PC-3 (cell line): ENCODE data around the gene CCDC59. TPM values are rescaled to one million over a fixed set of nuclear protein-coding genes. Genes with fewer than 3 reads are reported as not detected.

Experiments used
- ATAC-seq: fragments of 200-7000 bp; cut with Tn5 transposase; 2 replicates; pipeline ENCODE4 v1.9.1; 2020; ENCODE audit warnings: mild to moderate bottlenecking, moderate library complexity
- BruUV-seq: library from RNA; stranded (reverse); fragments of 400-500 nt; replicated peaks from 2 replicates; lab custom pipeline; 2021; lab: Mats Ljungman, UMichigan
- CTCF ChIA-PET: fragments of 300-600 bp; sonication (Branson Sonifier 250); formaldehyde crosslinking; loops from one replicate; lab custom pipeline; 2022; ENCODE audit warnings: antibody characterized with exemption; lab: Charles Lee
- POLR2A ChIA-PET: fragments of 300-600 bp; sonication (Branson Sonifier 250); formaldehyde crosslinking; loops from one replicate; lab custom pipeline; 2022; ENCODE audit warnings: antibody characterized with exemption; ENCODE audit not compliant: unreplicated experiment; lab: Charles Lee
- DNase-seq: peaks from one replicate; pipeline ENCODE4 v3.0.0-alpha.2; 2015
- H2AFZ ChIP-seq: fragments of 300-600 bp; sonication (generic); 2 replicates; pipeline ENCODE4 v1.6.0; 2016; ENCODE audit warnings: antibody characterized with exemption, low read length
- H3F3A ChIP-seq: fragments of 300-600 bp; sonication (generic); one replicate; pipeline ENCODE4 v1.6.0; 2017; ENCODE audit warnings: antibody characterized with exemption, low read length, control low read depth, mild to moderate bottlenecking; ENCODE audit not compliant: unreplicated experiment
- H3K27ac ChIP-seq: fragments of 300-600 bp; sonication (generic); 2 replicates; pipeline ENCODE4 v1.5.1; 2016; ENCODE audit warnings: mild to moderate bottlenecking, low read length
- H3K27me3 ChIP-seq: fragments of 300-600 bp; sonication (generic); 2 replicates; pipeline ENCODE4 v1.6.1; 2016; ENCODE audit warnings: low read length, mixed read lengths
- H3K36me3 ChIP-seq: fragments of 300-600 bp; sonication (generic); 2 replicates; pipeline ENCODE4 v1.6.1; 2016; ENCODE audit warnings: low read depth, mixed run types, low read length, mixed read lengths
- H3K4me1 ChIP-seq: fragments of 300-600 bp; sonication (generic); 2 replicates; pipeline ENCODE4 v1.5.1; 2016; ENCODE audit warnings: low read length; ENCODE audit not compliant: insufficient read depth
- H3K4me2 ChIP-seq: fragments of 300-600 bp; sonication (generic); 2 replicates; pipeline ENCODE4 v1.6.0; 2016; ENCODE audit warnings: low read length
- H3K4me3 ChIP-seq: fragments of 300-600 bp; sonication (generic); 2 replicates; pipeline ENCODE4 v1.5.1; 2016; ENCODE audit warnings: mild to moderate bottlenecking, low read length, mixed read lengths
- H3K79me2 ChIP-seq: fragments of 300-600 bp; sonication (generic); 2 replicates; pipeline ENCODE4 v1.6.1; 2017; ENCODE audit warnings: low read length, mixed read lengths
- H3K9ac ChIP-seq: fragments of 300-600 bp; sonication (generic); 2 replicates; pipeline ENCODE4 v1.6.0; 2016; ENCODE audit warnings: mild to moderate bottlenecking, low read length
- H3K9me2 ChIP-seq: fragments of 300-600 bp; sonication (generic); replicated peaks from 2 replicates; pipeline ENCODE4 v1.6.1; 2016; ENCODE audit warnings: mixed run types, low read length, mixed read lengths
- H3K9me3 ChIP-seq: fragments of 300-600 bp; sonication (generic); 2 replicates; pipeline ENCODE4 v1.6.1; 2016; ENCODE audit warnings: low read length, mixed read lengths
- H4K20me1 ChIP-seq: fragments of 300-600 bp; sonication (generic); 2 replicates; pipeline ENCODE4 v1.6.1; 2016; ENCODE audit warnings: low read length, mixed read lengths
- CTCF ChIP-seq: fragments of 300-600 bp; sonication (generic); conservative IDR thresholded peaks from 2 replicates; pipeline ENCODE4 v1.5.1; 2017; ENCODE audit warnings: antibody characterized with exemption, low read depth, mild to moderate bottlenecking, low read length
- EZH2 ChIP-seq: fragments of 300-600 bp; sonication (generic); IDR thresholded peaks from one replicate; pipeline ENCODE4 v1.6.1; 2017; ENCODE audit warnings: antibody characterized with exemption, mild to moderate bottlenecking, low read length; ENCODE audit not compliant: unreplicated experiment
- EZH2phosphoT487 ChIP-seq: fragments of 300-600 bp; sonication (generic); IDR thresholded peaks from 2 replicates; pipeline ENCODE4 v1.6.1; 2018; ENCODE audit warnings: mild to moderate bottlenecking, antibody characterized with exemption, low read length, borderline replicate concordance
- intact Hi-C: fragments of 100-400 bp; cut with micrococcal nuclease; formaldehyde crosslinking; loops from 2 replicates; pipeline ENCODE4 v1.9.0; 2023
- total RNA-seq: library from RNA; depleted of rRNA; stranded (reverse); fragments of >200 nt; gene quantifications from 2 replicates; pipeline ENCODE4 v1.2.3, GENCODE V29; 2014

CCDC59 gene
- total RNA-seq, 1 experiment from 2014 or later, result 53.0 TPM

GRCh38 chr12:82359115-82359478, 910 bp upstream of the CCDC59 start:
- peaks cover 4% of the 10 kb centered on the region; the same call in 1 of the 2 replicates for H3K9me3 ChIP-seq
- H4K20me1 ChIP-seq, result no peaks in the 10 kb centered on the region
- no peaks in the 10 kb centered on the region for H3K9me2 ChIP-seq
- CTCF ChIA-PET, result no interaction called here
- H3K4me3 ChIP-seq, result peak overlapping the region; percentile 100
- ATAC-seq (0 out of 2 replicates have a peak, but pooled peaks have one; percentile 14), DNase-seq (no peak)
- H3K27ac ChIP-seq, result no peak overlapping the region
- H3K27me3 ChIP-seq, result no peaks in the 10 kb centered on the region
- peak overlapping the region; percentile 95 for H3K4me2 ChIP-seq
- no peak for TF ChIP-seq EZH2
- no peak for TF ChIP-seq EZH2phosphoT487
- TF ChIP-seq CTCF, result no peak
- peaks cover 19% of the 10 kb centered on the region for H3K36me3 ChIP-seq
- peaks cover 34% of the 10 kb centered on the region for H3K79me2 ChIP-seq
- H3K9ac ChIP-seq, result peak overlapping the region; percentile 97; the same call in 1 of the 2 replicates
- intact Hi-C loops, result no loop called here
- H3F3A ChIP-seq, result no peaks in the 10 kb centered on the region
- H2AFZ ChIP-seq, result peak overlapping the region; percentile 97
- H3K4me1 ChIP-seq, result peaks cover 16% of the 10 kb centered on the region
- BruUV-seq, result TSS peak; percentile 48
- POLR2A ChIA-PET, result no interaction called here

- Histone ChIP-seq H3K4me3 (peak overlapping the region; percentile 100), H3K9me2 (no peaks in the 10 kb centered on the region), H3K27ac (peak overlapping the region; percentile 83), H3K9me3 (peaks cover 4% of the 10 kb centered on the region; the same call in 1 of the 2 replicates), H3K79me2 (peaks cover 34% of the 10 kb centered on the region), H3K27me3 (no peaks in the 10 kb centered on the region), H4K20me1 (no peaks in the 10 kb centered on the region), H3K36me3 (peaks cover 31% of the 10 kb centered on the region), H3F3A (no peaks in the 10 kb centered on the region), H3K9ac (peak overlapping the region; percentile 97), H2AFZ (peak overlapping the region; percentile 97), H3K4me2 (peak overlapping the region; percentile 95), H3K4me1 (peaks cover 16% of the 10 kb centered on the region)
- POLR2A ChIA-PET, result no interaction called here
- CTCF ChIA-PET, result interaction anchor here (0.6 to 0.7 kb wide), 3 partner anchors 601 to 1779 kb away, joined by 3 read pairs; no protein-coding TSS in a partner anchor
- intact Hi-C loops, result loop anchor here (1.0 kb wide), 1 partner anchor 714 kb away; no protein-coding TSS in a partner anchor
- peak; percentile 5 for DNase-seq
- TF ChIP-seq EZH2 (no peak), CTCF (no peak), EZH2phosphoT487 (no peak)
- TSS peak; percentile 69 for BruUV-seq
- no peak for ATAC-seq
Measured at GRCh38 chr12:82357845-82358199, 365 bp downstream of the CCDC59 start.

- no peaks in the 10 kb centered on the region for H3F3A ChIP-seq
- H3K27ac ChIP-seq, result no peak overlapping the region
- H3K9me3 ChIP-seq, result peaks cover 4% of the 10 kb centered on the region; the same call in 1 of the 2 replicates
- H3K4me3 ChIP-seq, result peak overlapping the region; percentile 100
- no peaks in the 10 kb centered on the region for H4K20me1 ChIP-seq
- no peak overlapping the region; the same call in 1 of the 2 replicates for H2AFZ ChIP-seq
- no TSS peak for BruUV-seq
- peak overlapping the region; percentile 97 for H3K9ac ChIP-seq
- no peaks in the 10 kb centered on the region for H3K27me3 ChIP-seq
- intact Hi-C loops, result no loop called here
- ATAC-seq (no peak), DNase-seq (no peak)
- TF ChIP-seq EZH2 (no peak), EZH2phosphoT487 (no peak), CTCF (no peak)
- POLR2A ChIA-PET, result no interaction called here
- CTCF ChIA-PET, result no interaction called here
- H3K4me2 ChIP-seq, result peak overlapping the region; percentile 95
- peaks cover 16% of the 10 kb centered on the region for H3K4me1 ChIP-seq
- peaks cover 34% of the 10 kb centered on the region for H3K79me2 ChIP-seq
- peaks cover 36% of the 10 kb centered on the region for H3K36me3 ChIP-seq
- no peaks in the 10 kb centered on the region for H3K9me2 ChIP-seq
Measured at GRCh38 chr12:82357340-82357739, 847 bp downstream of the CCDC59 start.
